LNCAP (cell line): Measurements from ENCODE around the gene MARK1.

Experiments
- CTCF ChIP-seq: fragments of 450-650 bp; IDR thresholded peaks from 2 replicates; pipeline ENCODE4 v1.5.1; 2017; ENCODE audit warnings: mild to moderate bottlenecking

Gene MARK1

DNA sequence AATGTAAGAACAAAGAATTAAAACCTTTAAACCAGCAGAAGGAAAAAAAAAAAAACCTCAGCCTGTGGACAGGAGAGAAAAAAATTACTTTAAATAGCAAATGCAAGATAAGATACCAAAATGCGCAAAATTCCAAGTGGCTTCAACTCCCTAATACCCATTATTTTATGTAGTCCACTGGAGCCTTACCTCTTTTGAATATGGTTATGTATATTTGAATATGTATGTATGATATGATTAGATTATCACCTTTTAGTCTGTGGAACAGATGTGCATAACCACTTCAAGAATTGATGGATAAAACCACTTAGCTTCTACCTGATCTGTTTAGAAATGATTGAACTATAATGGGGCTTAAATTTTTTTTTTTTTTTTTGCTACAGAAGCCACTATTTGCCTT lies 109.8 kb downstream of the MARK1 start:
- TF ChIP-seq CTCF = no peak

GRCh38 chr1:220642285-220642684 lies 114.3 kb downstream of the MARK1 start:
- TF ChIP-seq CTCF = no peak

GRCh38 chr1:220652995-220653394 lies 125.1 kb downstream of the MARK1 start:
- no peak for TF ChIP-seq CTCF

DNA sequence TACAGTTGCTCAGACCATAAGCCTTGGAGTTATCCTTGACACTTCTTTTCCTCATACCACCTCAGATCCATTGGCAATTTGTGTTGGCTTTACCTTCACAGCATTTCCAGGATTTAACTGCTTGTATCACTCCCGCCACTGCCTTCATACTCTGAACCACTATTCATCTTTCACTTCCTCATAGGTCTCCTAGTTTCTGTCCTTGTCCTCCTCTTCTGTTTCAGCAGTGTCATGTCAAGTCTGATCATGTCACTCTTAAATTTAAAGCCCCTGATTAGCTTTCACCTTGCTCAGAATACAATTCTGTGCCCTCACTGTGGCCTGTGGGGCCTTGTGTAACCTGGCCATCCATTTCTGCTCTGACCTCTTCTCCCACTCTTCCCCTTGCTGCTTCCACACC lies 127.6 kb downstream of the MARK1 start:
- TF ChIP-seq CTCF = no peak

DNA sequence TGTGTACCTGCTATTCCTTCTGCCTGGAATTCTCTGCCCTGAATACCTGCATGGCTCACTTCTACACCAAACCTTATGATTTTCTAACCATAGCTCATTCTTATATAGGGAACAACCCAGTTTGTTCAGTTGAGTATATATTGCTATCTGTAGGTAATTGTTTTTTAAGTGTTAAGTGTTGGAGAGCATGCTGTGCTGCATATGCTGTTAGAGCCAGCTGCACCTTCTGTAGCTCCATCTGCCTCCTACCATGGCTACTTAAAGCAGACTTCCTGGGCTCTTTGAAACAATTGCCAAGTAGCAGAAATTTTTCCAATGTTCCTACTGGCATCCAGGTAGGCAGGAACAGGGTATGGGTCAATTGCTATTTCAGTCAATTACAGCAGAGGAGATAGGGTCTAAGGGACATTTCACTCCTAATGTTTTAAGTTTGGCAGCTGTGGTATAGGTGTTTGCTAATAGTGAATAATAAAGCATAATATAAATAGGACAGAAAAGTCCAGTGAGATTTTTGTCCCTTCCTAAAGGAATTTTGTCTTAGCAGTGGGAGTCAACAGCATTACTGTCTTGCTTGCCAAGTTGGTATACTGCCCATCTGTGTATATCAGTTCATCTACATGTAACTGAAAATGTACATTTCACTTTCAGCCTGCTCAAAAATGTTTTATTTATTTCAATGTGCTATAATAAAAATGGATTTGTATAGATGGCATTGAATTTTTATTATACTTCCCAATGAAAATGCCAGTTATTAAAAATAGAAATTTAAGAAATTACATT lies 128.2 kb downstream of the MARK1 start:
- no peak for TF ChIP-seq CTCF

DNA sequence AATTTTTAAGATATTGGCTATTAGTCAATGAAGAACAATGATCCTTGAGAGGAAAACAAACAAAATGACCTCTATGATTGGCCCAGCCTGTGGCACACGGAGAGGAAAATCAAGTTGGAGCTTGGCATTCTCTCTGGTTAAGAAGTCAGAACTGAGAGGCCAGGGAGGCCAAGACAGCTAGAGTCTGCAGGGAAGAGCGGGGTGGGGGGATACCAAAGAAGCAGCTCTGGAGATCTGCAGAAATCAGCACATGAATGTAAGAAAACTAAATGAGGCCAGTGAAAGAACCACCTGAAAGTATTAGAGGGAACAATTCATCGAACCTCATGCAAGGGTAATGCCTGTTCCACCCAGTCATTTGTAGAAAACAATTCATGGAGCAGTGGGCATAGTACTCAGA lies 138.4 kb downstream of the MARK1 start:
- TF ChIP-seq CTCF = no peak

DNA sequence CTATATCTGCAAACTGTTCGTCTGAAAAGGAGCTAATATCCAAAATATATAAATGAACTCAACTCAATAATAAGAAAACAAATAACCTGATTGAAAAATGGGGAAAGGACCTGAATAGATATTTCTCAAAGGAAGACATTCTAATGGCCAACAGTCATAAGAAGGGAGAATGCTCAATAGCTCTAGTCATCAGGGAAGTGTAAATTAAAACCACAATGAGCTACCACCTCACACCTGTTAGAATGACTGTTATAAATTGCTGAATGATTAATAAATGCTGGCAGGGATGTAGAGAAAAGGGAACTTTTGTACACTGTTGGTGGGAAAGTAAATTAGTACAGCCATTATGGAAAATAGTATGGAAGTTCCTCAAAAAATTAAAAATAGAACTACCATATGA lies 141.1 kb downstream of the MARK1 start:
- no peak for TF ChIP-seq CTCF

DNA sequence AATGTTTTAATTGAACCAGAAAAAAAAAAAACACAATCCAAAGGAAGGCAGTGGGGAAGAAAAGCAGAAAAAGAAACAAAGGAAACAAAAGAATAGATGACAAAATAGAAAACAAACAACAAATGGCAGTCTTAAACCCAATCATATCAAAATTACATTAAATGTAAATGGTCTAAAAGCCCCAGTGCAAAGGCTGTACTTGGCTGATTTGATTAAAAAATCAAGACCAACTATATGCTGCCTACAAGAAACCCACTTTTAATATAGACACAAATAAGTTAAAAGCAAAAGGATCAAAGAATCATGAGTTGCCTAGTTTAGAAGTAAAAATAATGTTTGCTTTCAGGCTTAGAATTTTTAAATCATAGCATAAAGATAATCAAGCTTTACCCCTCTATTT lies 142.4 kb downstream of the MARK1 start:
- TF ChIP-seq CTCF = no peak
